HPDE6-E6E7 (cell line): ENCODE measurements around the gene MRC2.
A peak's percentile ranks its signal among the peaks of the same experiment; 100 is the strongest.

ENCODE experiments used
- DNase-seq: peaks from one replicate; pipeline ENCODE4 v3.0.0; 2011; ENCODE audit warnings: missing footprints; ENCODE audit errors: extremely low spot score

The MRC2 gene

GRCh38 chr17:62702746-62703260 is 75.3 kb downstream of the MRC2 start:
- no peak for DNase-seq

GRCh38 chr17:62703261-62703775 is 75.8 kb downstream of the MRC2 start:
- peak; percentile 64 for DNase-seq

- DNase-seq = peak; percentile 62
Measured at GRCh38 chr17:62703776-62704380, 76.4 kb downstream of the MRC2 start.

- peak; percentile 60 for DNase-seq
Measured at GRCh38 chr17:62704381-62704971, 77.0 kb downstream of the MRC2 start.

GRCh38 chr17:62705156-62705777 is 77.8 kb downstream of the MRC2 start:
- DNase-seq = no peak

- no peak for DNase-seq
Measured at GRCh38 chr17:62705778-62706597, 78.5 kb downstream of the MRC2 start.

GRCh38 chr17:62706598-62707424 is 79.3 kb downstream of the MRC2 start:
- DNase-seq = no peak

- no peak for DNase-seq
Measured at GRCh38 chr17:62707425-62707739, 79.9 kb downstream of the MRC2 start.

GRCh38 chr17:62708587-62708986 is 81.1 kb downstream of the MRC2 start:
- no peak for DNase-seq

- DNase-seq = no peak
Measured at GRCh38 chr17:62712171-62712581, 84.7 kb downstream of the MRC2 start.

- no peak for DNase-seq
Measured at GRCh38 chr17:62713086-62713881, 85.8 kb downstream of the MRC2 start.

GRCh38 chr17:62714016-62714777 is 86.7 kb downstream of the MRC2 start:
- DNase-seq = no peak

- no peak for DNase-seq
Measured at GRCh38 chr17:62715882-62716390, 88.5 kb downstream of the MRC2 start.

- no peak for DNase-seq
Measured at GRCh38 chr17:62716834-62717588, 89.5 kb downstream of the MRC2 start.

- no peak for DNase-seq
Measured at GRCh38 chr17:62717589-62717855, 90.1 kb downstream of the MRC2 start.

GRCh38 chr17:62717889-62718288 is 90.4 kb downstream of the MRC2 start:
- DNase-seq = no peak

- no peak for DNase-seq
Measured at GRCh38 chr17:62718429-62718828, 91.0 kb downstream of the MRC2 start.

GRCh38 chr17:62719586-62719985 is 92.1 kb downstream of the MRC2 start:
- no peak for DNase-seq
